Stomach (tissue), 9 donors: ENCODE results near the gene HSPH1. TPM values are rescaled to one million over a fixed set of nuclear protein-coding genes. Genes with fewer than 3 reads are reported as not detected.

ENCODE experiments used
- DNase-seq, 2 donors: peaks; one replicate each; pipeline versions ENCODE4 v3.0.0 to v3.0.0-alpha.2; 2013 to 2019
- H3K27ac ChIP-seq, 5 donors: fragments of 200-600 bp in 4 of 5; sonication (generic) in 4 of 5; one replicate each; pipeline ENCODE4 v1.5.1; 2013 to 2019; ENCODE audit warnings: mild to moderate bottlenecking in 1 of 5, moderate library complexity in 1 of 5
- H3K27me3 ChIP-seq, 3 donors: fragments of 200-600 bp; sonication (generic); one replicate each; pipeline ENCODE4 v1.5.1; 2017 to 2019; ENCODE audit warnings: mixed run types in 1 of 3
- H3K36me3 ChIP-seq, 4 donors: fragments of 200-600 bp; sonication (generic); 1 replicate in 3 of 4; 2 replicates in 1 of 4; pipeline ENCODE4 v1.5.1; 2016 to 2019
- H3K4me1 ChIP-seq, 4 donors: fragments of 200-600 bp; sonication (generic); one replicate each; pipeline ENCODE4 v1.5.1; 2016 to 2019
- H3K4me3 ChIP-seq, 4 donors: fragments of 200-600 bp; sonication (generic) in 3 of 4; one replicate each; pipeline ENCODE4 v1.5.1; 2016 to 2019; ENCODE audit warnings: mild to moderate bottlenecking in 1 of 4
- H3K9me3 ChIP-seq, 4 donors: fragments of 200-600 bp; sonication (generic); one replicate each; pipeline ENCODE4 v1.5.1; 2016 to 2019
- EP300 ChIP-seq: sonication (generic); formaldehyde crosslinking; IDR thresholded peaks from one replicate; pipeline ENCODE4 v1.6.1; 2017; ENCODE audit warnings: antibody characterized with exemption
- POLR2A ChIP-seq, 4 donors: fragments of 450-650 bp; IDR thresholded peaks; one replicate each; pipeline ENCODE4 v1.6.1; 2016; ENCODE audit warnings: antibody characterized with exemption in 4 of 4, control low read depth in 2 of 4, mild to moderate bottlenecking in 1 of 4, moderate library complexity in 1 of 4
- POLR2AphosphoS5 ChIP-seq, 3 donors: sonication (generic); formaldehyde crosslinking; IDR thresholded peaks; one replicate each; pipeline ENCODE4 v1.6.1; 2016; ENCODE audit warnings: antibody characterized with exemption in 3 of 3
- WGBS, 5 donors: extraction: QIAGEN DNeasy Blood & Tissue Kit in 3 of 5; methylation state at CpG; one replicate each; pipeline versions ENCODE4 v1.1.5 to v1.1.7; 2013 to 2018; 5-methylcytosine and 5-hydroxymethylcytosine counted together
- intact Hi-C: fragments of 100-400 bp; cut with DNase I; formaldehyde crosslinking; loops from one replicate; pipeline ENCODE4 v1.15.1; 2023; ENCODE audit warnings: low total_unique reads
- polyA plus RNA-seq, 3 donors: library from polyadenylated mRNA; stranded (reverse); fragments of 200-250 nt; gene quantifications; one replicate each; pipeline ENCODE4 v1.2.3, GENCODE V29; 2013
- total RNA-seq, 5 donors: library from RNA; depleted of rRNA; stranded (reverse); fragments of >200 nt; gene quantifications; one replicate each; pipeline versions ENCODE4 v1.1.0 to v1.2.3, GENCODE V29; 2014 to 2016
- TF ChIP-seq, protein P1 (sequence below), 7 experiments: fragments of 450-650 bp in 4 of 7; fragments of 200-600 bp in 3 of 7; sonication (generic) in 3 of 7; IDR thresholded peaks; one replicate each; pipeline ENCODE4 v1.5.1; 2016 to 2019; ENCODE audit warnings: antibody characterized with exemption in 7 of 7, control low read depth in 2 of 7, mild to moderate bottlenecking in 1 of 7
- donor health status: healthy with polysubstance abuse.
- donor health status: Bipolar disorder and iron deficiency.
- donor health status: healthy.

HSPH1 gene
- total and polyA plus RNA-seq, 8 donors = 18.6 to 49.4 (median 29.5) TPM

- H3K9me3 ChIP-seq = no peaks in the 10 kb centered on the region
- no peak overlapping the region for H3K4me3 ChIP-seq
- intact Hi-C loops = no loop called here
Observed at GRCh38 chr13:31129419-31129818, 32.3 kb downstream of the HSPH1 start.

DNA sequence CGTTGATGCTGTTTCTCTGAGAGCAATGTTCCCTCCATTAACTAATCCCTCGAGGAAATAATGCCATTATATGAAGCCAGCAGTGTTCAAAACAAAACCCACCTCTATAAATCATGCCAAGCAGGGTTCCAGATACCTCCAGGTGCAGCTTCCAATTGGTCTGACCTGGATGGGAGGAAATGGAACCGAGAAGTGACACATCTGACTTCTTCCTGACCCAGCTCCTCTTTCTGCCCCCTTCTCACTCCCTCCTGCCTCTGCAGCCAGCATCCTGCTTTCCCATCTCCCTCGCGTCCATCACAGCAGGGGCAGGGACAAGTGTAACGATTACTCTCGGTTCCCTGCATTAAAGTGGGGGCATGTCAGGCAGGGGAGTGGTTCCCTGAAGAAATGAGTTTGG, 37.5 kb downstream of the HSPH1 start:
- H3K4me1 ChIP-seq = peaks cover 0 to 9% (median 0%) of the 10 kb centered on the region in 4 donors
- TF ChIP-seq EP300 (no peak), POLR2A (IDR thresholded peaks at IDR 0.05) (no peak), POLR2AphosphoS5 (IDR thresholded peaks at IDR 0.05) (no peak)
- TF ChIP-seq, protein P1, sequence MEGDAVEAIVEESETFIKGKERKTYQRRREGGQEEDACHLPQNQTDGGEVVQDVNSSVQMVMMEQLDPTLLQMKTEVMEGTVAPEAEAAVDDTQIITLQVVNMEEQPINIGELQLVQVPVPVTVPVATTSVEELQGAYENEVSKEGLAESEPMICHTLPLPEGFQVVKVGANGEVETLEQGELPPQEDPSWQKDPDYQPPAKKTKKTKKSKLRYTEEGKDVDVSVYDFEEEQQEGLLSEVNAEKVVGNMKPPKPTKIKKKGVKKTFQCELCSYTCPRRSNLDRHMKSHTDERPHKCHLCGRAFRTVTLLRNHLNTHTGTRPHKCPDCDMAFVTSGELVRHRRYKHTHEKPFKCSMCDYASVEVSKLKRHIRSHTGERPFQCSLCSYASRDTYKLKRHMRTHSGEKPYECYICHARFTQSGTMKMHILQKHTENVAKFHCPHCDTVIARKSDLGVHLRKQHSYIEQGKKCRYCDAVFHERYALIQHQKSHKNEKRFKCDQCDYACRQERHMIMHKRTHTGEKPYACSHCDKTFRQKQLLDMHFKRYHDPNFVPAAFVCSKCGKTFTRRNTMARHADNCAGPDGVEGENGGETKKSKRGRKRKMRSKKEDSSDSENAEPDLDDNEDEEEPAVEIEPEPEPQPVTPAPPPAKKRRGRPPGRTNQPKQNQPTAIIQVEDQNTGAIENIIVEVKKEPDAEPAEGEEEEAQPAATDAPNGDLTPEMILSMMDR (IDR thresholded peaks at IDR 0.05) = no peak
- 31 to 40% (median 38%) methylated on average over 7 of the region's 7 CpGs for WGBS, 5 donors
- no peak for DNase-seq
- intact Hi-C loops = no loop called here
- H3K4me3 ChIP-seq = no peak overlapping the region
- H3K36me3 ChIP-seq = no peaks in the 10 kb centered on the region
- H3K9me3 ChIP-seq = no peaks in the 10 kb centered on the region
- H3K27me3 ChIP-seq = peaks cover 0 to 30% (median 0%) of the 10 kb centered on the region in 3 donors
- no peak overlapping the region for H3K27ac ChIP-seq

More at GRCh38 chr13:31129419-31129818, 32.3 kb downstream of the HSPH1 start:
- no peak for DNase-seq
- WGBS, 5 donors = 66 to 68% (median 67%) methylated on average over 8 of the region's 8 CpGs
- peaks cover 0 to 17% (median 0%) of the 10 kb centered on the region in 3 donors for H3K27me3 ChIP-seq
- H3K4me1 ChIP-seq = no peaks in the 10 kb centered on the region
- no peak overlapping the region for H3K27ac ChIP-seq
- H3K36me3 ChIP-seq = peaks cover 0 to 4% (median under 1%) of the 10 kb centered on the region in 4 donors
- no peak for TF ChIP-seq EP300
- no peak for TF ChIP-seq POLR2A (IDR thresholded peaks at IDR 0.05)
- no peak for TF ChIP-seq POLR2AphosphoS5 (IDR thresholded peaks at IDR 0.05)
- TF ChIP-seq, protein P1 (IDR thresholded peaks at IDR 0.05) = no peak

GRCh38 chr13:31122544-31123260, 39.0 kb downstream of the HSPH1 start:
- Histone ChIP-seq H3K9me3 (no peaks in the 10 kb centered on the region), H3K36me3 (no peaks in the 10 kb centered on the region), H3K4me3 (no peak overlapping the region), H3K4me1 (peaks cover 0 to 9% (median 0%) of the 10 kb centered on the region in 4 donors), H3K27me3 (peaks cover 0 to 41% (median 0%) of the 10 kb centered on the region in 3 donors), H3K27ac (no peak overlapping the region)
- TF ChIP-seq, protein P1 (IDR thresholded peaks at IDR 0.05) = no peak
- TF ChIP-seq EP300 (no peak), POLR2AphosphoS5 (IDR thresholded peaks at IDR 0.05) (no peak), POLR2A (IDR thresholded peaks at IDR 0.05) (no peak)
- WGBS, 5 donors = 87 to 96% (median 92%) methylated on average over 12 of the region's 12 CpGs
- DNase-seq = no peak
- intact Hi-C loops = no loop called here

DNA sequence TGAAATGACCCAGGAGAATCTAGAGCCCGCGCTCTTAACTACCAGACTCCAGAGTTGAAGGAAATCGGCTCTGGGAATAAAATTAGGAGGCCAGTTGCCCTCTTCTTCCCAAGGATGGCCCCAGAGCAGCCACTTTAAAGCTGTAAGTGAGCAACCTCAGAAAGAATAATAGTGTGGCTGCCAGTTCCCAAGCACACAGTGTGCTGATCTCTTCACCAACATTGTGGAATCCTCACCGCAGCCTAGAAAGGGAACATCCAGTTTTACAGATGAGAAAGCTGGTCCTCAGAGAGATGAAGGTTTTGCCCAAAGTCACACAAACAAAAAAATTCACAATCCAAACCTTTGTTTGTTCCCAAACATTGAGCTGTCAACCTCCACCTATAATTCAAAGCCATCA, 39.6 kb downstream of the HSPH1 start:
- Histone ChIP-seq H3K27ac (no peak overlapping the region), H3K9me3 (no peaks in the 10 kb centered on the region), H3K36me3 (no peaks in the 10 kb centered on the region), H3K4me3 (no peak overlapping the region), H3K4me1 (peaks cover 0 to 9% (median 0%) of the 10 kb centered on the region in 4 donors), H3K27me3 (peaks cover 0 to 38% (median 0%) of the 10 kb centered on the region in 3 donors)
- 93 to 97% (median 94%) methylated on average over 4 of the region's 4 CpGs for WGBS, 5 donors
- no peak for DNase-seq
- intact Hi-C loops = no loop called here
- TF ChIP-seq EP300 (no peak), POLR2A (IDR thresholded peaks at IDR 0.05) (no peak), POLR2AphosphoS5 (IDR thresholded peaks at IDR 0.05) (no peak)
- TF ChIP-seq, protein P1 (IDR thresholded peaks at IDR 0.05) = no peak
